GM19397 (cell line): ENCODE results near the gene SLC25A30.

Experiments used
- ATAC-seq: cut with Tn5 transposase; IDR thresholded peaks from one replicate; pipeline ENCODE4 v1.9.1; 2021; ENCODE audit warnings: mild to moderate bottlenecking, moderate library complexity; ENCODE audit not compliant: unreplicated experiment

The SLC25A30 gene

DNA sequence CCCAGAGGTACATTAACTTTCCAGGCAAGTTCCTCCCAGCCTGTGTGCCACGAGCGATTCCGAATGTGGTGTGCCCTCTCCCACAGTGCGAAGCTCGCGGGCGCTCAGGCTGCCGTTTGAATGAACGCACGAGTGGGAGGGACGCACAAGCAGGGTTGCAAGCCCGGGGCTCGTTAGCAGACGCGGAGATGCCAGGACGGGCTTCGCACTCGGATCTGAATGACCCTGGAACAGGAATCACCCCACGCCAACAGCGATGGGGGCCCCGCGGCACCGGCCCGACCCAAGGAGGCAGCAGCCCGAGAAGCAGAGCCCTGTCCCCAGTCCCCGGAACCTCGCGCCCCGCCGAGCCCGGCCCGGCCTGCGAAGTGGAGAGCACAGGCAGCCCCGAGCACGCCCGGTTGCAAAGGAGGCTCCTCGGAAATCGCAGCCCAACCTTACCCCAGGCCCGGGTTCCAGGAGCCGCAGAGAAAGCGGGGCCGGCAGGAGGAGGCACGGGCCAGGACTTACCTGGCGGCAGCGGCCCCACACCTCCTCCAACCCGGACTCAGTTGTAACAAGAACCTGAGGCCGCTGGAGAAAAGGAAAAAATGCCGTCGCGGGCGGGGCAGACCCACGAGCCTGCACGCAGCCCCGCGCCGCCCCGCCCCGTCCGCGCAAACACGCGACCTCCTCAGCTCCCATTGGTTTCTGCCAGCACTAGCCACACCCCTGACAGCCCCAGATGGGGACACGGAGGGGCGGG, at the start of gene SLC25A30:
SLC25A30 (minus strand) TSS at position 584 of the 745 bp plus-strand sequence. CDS start 6,948 bp downstream, outside the sequence.
- peak; percentile 92 for ATAC-seq

DNA sequence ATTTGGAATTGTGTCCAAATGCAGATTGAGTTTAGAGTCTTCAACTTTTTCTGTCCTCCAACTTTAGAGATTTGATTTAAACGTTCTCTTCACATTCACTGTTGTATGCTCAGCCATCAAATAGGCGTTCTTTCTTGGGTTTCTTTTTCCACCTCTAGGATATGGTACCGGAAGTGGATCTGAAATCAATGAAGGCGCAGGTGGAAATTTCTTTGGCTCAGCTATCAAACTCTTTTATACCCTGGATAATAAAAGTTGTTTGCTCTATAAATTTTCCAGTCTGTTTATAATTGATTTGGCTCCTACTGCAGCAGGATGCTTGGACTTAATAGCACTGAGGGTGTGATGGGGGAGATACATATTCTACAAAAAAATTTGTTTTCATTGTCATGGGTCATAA, 48.2 kb upstream of the SLC25A30 start:
- no peak for ATAC-seq

DNA sequence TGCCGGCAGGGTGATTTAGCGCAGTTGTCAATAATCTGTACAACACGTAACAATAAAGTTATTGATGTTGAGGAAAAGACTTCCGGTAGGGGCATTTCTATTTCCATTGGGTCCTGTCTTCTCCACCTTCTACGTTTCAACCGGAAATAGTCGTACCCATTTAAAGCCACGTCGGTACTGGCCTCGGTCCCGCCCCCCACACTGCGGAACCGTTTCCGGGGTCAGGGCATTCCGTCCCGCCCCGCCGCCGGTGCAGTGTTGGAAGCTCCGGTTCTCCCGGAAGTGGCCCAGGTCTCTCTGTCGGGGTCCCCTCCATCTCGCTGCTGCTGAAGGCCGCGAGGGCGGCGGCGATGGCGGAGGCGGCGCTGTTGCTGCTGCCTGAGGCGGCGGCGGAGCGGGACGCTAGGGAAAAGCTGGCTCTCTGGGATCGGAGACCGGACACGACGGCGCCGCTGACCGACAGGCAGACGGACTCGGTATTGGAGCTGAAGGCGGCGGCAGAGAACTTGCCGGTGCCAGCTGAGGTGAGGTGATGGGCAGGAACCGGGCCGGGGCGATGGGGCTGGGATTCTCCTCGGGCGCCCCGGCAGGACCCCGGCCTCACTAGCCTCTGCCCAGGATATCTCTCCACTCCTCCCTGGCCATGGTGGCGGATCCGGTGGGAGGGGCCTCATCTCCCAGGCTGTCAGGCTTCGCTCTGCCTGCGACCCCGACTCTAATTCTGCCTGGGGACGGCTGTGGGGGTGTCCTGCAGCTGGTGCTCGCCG, 46.7 kb upstream of the SLC25A30 start, which contains the start of gene COG3:
COG3 (plus strand) TSS at position 253 of the 767 bp plus-strand sequence; CDS start at position 351, 98 bp downstream.
- ATAC-seq = peak; percentile 95

DNA sequence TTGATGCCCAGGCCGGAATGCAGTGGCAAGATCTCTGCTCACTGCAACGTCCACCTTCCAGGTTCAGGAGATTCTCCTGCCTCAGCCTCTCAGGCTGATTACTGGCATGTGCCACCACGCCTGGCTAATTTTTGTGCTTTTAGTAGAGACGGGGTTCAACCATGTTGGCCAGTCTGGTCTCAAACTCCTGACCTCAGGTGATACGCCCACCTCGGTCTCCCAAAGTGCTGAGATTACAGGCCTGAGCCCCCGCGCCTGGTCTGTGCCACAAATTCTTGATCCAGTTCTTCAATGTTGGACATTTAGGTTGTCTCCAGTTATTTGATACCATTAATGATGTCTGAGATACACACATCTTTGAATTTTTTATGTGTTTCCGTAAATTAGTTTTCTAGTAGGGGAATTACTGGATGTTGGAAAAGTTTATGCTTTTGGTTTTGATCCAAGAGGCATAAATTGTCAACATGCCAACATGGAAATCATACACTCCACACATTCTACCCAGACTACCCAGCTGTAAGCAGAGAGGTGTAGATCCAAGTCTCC, 46.0 kb upstream of the SLC25A30 start:
- no peak for ATAC-seq

DNA sequence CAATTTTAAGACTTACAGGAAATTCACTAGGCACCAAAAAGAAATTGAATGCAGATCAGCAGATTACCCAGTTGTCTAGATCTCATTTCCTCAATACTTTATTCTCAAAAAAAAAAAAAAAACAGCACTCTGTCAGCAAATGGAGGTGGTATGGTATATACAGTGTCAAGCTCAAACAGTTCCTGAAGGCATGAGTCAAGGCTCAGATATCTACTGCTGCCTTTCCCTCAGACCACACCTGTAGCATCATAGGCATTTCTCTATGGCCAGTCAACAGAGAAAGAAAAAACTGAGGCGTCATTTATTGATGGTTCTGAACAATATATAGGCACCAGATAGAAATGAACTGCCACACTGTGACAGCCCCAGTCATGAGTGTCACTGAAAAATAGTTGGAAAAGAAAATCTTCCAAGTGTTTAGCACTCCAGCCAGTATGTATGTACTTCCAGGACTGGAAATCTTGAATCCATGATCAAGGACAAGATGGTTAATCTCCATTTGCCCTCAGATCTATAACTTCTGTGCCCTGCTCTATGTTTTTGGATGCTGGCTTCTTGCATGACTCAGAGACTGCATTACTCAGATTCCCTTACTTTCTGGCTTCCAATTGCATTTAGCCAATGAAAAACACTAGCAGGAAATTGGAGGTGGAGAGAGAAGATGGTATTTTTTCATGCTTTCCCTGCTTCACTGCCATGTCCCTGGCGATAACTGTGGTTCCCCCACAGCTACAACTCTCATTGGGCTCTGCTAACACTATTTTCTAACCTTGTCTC, 38.2 kb upstream of the SLC25A30 start:
- ATAC-seq = no peak

GRCh38 chr13:45454204-45454603, 36.0 kb upstream of the SLC25A30 start:
- no peak for ATAC-seq

DNA sequence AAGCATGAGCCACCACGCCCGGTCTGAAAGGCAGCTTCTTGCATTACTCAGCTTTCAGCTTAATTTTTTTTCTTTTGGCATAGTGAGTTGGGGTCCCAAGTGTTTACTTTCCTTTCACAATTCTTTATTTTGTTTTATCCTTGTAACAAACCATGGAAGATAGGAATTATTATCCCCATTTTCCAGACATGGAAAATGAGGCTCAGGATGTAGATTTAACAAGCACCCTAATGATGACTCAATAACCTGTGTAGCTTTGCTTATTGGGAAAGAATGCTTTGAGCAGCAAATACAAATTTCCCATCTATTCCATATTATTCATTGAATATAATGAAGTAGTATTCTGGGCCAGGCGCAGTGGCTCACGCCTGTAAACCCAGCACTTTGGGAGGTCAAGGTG, 33.1 kb upstream of the SLC25A30 start:
- ATAC-seq = no peak

DNA sequence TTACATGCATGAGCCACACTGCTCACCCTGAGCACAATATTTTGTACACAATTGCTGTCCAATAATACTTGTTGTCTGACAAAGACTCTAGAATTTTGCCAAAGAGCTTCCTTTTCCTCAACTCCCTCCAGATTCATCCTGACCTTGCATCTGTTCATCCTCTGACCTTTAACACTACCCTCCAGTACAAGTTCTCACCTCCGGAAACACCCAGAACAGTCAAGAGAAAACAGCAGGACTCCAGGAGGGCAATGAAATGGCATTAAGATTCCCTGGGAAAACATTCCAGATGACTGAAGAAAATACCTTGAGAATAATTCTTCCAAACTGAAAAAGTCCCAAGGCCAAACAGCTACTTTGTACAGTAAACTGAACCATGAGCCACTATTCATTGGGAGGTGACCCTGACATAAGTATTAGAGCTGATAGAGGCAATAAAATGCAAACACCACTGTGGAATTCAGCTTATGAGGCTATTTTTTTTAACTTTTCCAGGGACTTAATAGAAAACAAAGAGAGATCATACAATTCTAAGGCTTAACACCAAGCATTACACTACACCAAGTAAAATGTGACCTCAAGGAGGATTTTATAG, 30.9 kb upstream of the SLC25A30 start:
- ATAC-seq = no peak

DNA sequence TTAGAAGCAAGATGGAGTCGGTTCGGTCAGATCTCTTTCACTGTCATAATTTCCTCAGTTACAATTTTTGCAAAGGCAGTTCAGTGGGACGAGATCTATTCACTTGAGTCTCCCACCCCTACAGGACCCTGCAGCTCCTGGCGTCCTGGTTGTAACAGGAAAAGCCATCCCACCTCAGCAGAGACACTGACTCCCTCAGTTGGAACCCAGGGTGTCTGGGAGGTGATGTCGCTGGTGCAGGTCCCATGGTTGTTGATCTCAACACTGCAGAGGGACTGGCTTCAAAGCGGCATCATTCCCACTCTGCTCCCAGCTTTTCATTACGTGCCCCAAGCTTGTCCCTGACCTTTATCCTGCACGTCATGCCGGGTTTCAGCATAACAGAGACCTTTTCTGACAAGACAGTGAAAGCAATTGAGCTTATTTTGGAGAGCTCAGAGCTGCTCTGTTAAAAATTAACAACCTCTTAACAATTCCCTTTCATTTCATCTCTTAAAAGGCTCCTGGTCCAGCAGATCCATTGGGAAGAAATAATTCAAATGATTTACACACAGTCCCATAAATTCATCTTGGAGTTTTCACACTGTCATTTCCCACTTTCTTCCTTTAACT, 29.0 kb upstream of the SLC25A30 start:
- no peak for ATAC-seq

GRCh38 chr13:45446181-45446580, 28.0 kb upstream of the SLC25A30 start:
- no peak for ATAC-seq

GRCh38 chr13:45445053-45445452, 26.9 kb upstream of the SLC25A30 start:
- no peak for ATAC-seq

- no peak for ATAC-seq
These were observed 23.5 kb upstream of the SLC25A30 start for GRCh38 chr13:45441633-45442032.

- no peak for ATAC-seq
These were observed 21.7 kb upstream of the SLC25A30 start for GRCh38 chr13:45439781-45440462.

DNA sequence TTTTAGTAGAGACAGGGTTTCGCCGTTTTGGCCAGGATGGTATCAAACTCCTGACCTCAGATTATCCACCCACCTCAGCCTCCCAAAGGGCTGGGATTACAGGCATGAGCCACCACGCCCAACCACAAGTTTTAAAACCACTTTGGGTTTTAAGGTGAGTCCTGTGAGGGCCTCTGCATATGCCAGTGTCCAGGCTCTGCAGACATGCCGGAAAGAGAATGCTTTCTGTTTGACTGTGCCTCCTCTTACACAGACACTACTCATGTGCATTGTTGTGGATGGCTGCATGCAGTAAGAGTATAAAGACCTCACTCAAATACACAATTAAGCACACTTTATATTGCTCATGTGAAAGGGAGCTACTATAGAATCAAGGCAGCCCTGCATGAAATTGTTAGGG, 20.8 kb upstream of the SLC25A30 start:
- no peak for ATAC-seq

- no peak for ATAC-seq
These were observed 19.8 kb upstream of the SLC25A30 start for GRCh38 chr13:45437947-45438346.

- ATAC-seq = no peak
These were observed 18.8 kb upstream of the SLC25A30 start for GRCh38 chr13:45436953-45437352.

DNA sequence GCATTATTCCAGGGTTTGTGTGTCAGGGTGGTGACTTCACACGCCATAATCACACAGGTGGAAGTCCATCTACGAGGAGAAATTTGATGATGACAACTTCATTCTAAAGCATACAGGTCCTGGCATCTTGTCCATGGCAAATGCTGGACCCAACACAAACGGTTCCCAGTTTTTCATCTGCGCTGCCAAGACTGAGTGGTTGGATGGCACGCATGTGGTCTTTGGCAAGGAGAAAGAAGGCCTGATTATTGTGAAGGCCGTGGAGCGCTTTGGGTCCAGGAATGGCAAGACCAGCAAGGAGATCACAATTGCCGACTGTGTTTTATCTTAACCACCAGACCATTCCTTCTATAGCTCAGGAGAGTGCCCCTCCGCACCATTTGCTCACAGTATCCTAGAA, 18.2 kb upstream of the SLC25A30 start:
- no peak for ATAC-seq

GRCh38 chr13:45434556-45435371, 16.6 kb upstream of the SLC25A30 start:
- ATAC-seq = no peak

- no peak for ATAC-seq
These were observed 15.2 kb upstream of the SLC25A30 start for GRCh38 chr13:45433381-45433790.
